SKM-1 treated with dmso at 0.1 percent for 144 hours (cell line): Measurements from ENCODE around the gene CDKAL1.
"Not testable (repeated sequence)": the region's sequence is repeated elsewhere in the genome, so short reads cannot be mapped to it uniquely, and the experiment has no call there.

Experiments used
- DNase-seq: peaks from one replicate; lab custom pipeline; 2025; ENCODE audit not compliant: unreplicated experiment; lab: John Stamatoyannopoulos, UW

The CDKAL1 gene

DNA sequence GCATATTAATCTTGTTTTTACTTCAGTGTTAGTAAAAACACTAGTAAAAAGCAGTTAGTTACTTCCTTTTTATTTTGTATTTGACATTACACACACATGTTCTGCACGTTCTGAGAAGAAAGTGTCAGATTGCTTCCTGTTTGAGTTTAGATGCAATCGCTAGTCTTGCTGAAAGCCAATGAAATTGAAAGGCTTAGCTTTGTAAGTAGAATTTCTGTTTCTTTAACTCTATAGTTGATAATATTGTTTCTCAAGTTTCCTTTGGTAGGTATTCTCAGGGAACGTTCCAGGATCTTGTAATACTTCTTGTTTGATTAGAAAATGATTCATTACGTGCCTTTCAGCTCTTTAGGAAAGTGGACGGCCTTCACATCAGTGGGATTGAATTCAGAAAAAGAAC lies 55.0 kb downstream of the CDKAL1 start:
- no peak for DNase-seq

DNA sequence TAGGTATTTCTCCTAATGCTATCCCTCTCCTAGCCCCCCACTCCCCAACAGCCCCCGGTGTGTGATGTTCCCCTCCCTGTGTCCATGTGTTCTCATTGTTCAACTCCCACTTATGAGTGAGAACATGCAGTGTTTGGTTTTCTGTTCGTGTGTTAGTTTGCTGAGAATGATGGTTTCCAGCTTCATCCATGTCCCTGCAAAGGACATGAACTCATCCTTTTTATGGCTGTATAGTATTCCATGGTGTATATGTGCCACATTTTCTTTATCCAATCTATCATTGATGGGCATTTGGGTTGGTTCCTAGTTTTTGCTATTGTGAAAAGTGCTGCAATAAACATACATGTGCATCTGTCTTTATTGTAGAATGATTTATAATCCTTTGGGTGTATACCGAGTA lies 56.2 kb downstream of the CDKAL1 start:
- DNase-seq, result not testable (repeated sequence)

DNA sequence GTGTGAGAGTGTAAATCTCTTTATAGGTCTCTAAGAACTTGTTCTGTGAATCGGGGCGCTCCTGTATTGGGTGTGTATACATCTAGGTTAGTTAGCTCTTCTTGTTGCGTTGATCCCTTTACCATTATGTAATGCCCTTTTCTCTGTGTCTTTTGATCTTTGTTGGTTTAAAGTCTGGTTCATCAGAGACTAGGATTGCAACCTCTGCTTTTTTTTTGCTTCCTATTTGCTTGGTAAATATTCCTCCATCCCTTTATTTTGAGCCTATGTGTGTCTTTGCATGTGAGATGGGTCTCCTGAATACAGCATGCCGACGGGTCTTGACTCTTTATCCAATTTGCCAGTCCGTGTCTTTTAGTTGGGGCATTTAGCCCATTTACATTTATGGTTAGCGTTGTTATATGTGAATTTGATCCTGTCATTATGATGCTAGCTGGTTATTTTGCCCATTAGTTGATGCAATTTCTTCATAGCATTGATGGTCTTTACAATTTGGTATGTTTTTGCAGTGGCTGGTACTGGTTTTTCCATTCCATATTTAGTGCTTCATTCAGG lies 60.1 kb downstream of the CDKAL1 start:
- DNase-seq, result not testable (repeated sequence)

DNA sequence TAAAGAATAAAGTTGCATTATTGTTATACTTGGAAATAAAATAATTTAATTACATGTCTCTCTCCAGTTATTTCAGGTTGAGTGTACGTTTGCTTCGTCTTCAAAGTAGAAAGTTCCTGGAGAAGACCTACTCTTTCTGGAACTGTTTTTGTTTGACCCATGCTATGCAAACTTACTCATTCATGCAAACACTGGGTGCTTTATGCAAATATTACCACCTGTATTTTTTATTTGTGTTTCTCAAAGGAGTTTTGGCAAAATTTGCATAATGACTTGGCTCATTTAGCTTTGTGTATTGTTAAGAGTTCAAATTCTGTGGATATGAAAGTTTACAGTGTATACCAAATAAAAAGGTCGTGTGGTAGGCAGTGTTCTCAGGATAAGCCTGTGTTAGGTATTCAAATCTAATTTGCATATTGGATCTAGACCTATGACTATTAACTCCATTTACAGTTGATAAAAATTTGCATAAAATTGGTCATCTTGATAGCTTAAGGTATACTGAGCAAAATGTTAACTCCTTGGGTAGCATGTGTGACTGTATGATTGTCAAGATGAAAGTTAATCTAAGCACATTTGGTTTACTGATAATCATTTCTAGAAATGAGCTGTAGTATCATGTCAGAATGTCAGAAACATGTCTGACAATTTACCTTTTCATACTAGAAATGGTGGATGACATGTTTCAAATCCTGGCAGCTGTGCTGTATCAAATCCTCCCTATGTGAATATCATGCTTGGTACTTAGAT lies 65.2 kb downstream of the CDKAL1 start:
- DNase-seq, result no peak

DNA sequence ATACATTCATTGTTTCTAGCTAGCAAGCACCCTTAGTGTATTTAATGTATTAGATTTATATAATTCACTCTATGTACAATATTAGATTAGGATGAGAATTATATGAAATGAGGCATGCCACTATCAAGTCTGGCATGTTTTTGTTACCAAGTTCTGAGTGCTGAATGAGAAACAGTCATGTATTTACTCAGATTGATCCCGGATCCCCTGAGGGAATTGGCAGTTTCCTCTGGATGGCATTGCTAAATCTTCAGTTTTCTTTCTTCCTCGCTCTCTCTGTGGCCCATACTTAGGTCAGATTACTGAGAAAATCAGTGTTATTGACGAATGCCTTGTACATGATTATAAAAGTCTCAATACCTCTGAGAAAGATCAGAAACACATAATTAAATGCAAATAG lies 66.6 kb downstream of the CDKAL1 start:
- DNase-seq, result no peak

DNA sequence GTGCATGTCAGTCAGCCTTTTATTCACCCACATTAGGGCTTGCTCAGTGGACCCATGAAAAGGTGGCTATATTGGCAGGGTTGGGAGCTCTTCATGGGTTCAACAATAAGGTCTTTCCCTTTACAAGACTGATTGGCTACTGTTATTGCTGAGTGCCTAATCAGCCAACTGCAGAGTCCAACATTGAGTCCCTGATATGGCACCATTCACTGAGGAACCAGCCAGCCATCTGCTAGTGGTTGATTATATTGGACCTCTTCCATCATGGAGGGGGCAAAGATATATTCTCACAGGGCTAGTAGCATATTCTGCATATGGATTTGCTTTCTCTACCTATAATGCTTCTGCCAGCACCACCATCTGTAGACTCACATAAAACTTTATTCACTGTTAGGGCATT lies 69.9 kb downstream of the CDKAL1 start:
- DNase-seq, result no peak

DNA sequence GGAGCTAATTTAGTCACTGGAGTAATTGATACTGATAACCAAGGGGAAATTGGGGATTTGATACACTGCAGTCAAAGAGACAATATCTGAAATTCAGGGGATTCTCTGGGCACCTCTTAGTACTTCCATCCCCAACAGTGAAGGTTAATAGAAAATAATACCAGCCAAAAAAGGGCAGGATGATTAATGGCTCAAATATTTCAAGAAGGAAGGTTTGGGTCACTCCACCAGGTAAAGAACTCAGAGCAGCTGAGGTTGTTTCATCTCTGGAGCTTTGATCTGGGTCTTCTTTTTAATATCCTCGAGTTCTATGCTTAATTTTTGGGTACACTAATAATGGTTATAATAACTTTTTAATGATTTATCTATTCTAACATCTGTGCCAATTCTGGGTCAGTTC lies 70.8 kb downstream of the CDKAL1 start:
- DNase-seq, result no peak

DNA sequence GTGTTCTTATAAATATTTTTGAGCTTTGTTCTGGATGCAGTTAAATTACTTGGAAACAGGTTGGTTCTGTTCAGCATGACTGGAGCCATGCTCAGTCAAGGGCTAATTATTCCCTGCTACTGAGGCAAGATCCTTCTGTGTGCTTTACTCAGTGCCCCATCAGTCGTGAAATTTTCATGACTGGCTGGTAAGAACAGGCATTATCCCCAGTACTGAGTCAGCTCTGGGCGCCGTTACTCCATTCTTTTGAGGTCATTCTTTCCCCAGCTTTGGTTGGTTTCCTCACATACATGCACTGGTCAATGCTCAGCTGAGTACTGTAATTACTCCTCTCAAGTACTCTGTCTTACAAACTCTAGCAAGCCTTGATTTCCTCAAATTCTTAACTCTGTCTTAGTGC lies 71.3 kb downstream of the CDKAL1 start:
- DNase-seq, result no peak

DNA sequence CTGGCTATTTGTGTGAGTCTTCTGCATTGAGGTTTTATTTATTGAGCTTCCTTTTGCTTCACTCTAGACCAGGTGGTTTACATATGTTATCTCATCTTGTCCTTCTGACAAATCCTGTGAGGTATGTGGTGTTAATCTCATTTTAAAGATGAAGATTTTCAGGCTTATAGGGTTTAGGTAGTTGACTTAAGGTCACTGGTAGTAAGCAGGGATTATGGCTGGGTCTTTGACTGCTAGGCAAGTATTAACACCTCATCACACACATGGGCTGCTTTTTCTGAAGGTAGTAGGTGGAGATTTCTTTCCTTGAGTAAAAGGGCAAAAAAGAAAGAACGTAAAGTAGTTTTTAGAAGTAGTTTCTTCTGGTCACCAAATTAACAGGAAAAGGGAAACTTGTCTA lies 72.6 kb downstream of the CDKAL1 start:
- DNase-seq, result no peak

DNA sequence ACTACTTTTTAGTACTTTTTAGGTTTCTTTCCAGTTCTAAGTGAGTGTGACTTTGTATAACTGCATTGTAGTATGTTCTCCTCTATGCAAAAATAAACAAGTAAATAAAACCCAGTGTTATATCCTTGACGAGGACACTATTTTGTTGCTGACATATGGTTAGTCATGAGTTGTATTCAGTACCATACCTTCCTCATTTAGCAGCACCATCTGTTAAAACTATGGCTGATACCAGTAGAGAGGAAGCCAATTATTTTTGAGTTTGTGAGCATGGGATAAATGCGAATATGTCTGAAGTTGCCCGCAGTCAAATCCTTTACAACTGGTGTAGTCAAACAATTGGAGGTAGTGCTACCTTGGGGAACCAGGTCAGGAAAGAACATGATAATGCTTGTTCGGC lies 74.1 kb downstream of the CDKAL1 start:
- no peak for DNase-seq

DNA sequence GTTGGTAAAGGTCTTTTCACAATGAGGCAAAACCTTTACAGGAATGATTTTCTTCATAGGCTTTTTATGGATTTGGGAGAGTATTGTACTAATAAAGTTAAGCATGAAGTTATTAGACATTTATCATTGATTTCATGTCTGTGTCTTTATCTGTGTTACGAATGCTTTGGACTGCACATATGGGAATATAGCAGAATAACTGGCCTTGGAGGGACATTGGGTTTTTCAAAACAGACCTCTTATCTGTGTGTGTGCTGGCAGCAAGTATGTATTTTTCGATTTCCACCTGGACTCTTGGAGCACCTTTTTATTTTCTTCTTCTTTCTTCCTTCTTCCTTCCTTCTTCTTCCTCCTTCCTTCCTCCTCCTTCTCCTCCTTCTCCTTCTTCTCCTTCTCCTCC lies 74.6 kb downstream of the CDKAL1 start:
- no peak for DNase-seq

DNA sequence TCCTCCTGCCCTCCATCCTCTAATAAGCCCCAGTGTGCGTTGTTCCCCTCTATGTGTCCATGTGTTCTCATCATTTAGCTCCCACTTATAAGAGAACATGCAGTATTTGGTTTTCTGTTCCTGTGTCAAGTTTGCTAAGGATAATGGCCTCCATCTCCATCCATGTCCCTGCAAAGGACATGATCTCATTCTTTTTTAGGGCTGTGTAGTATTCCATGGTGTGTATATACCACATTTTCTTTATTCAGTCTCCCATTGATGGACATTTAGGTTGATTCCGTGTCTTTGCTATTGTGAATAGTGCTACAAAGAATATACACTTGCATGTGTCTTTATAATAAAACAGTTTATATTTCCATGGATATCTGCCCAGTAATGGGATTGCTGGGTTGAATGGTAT lies 75.7 kb downstream of the CDKAL1 start:
- not testable (repeated sequence) for DNase-seq

DNA sequence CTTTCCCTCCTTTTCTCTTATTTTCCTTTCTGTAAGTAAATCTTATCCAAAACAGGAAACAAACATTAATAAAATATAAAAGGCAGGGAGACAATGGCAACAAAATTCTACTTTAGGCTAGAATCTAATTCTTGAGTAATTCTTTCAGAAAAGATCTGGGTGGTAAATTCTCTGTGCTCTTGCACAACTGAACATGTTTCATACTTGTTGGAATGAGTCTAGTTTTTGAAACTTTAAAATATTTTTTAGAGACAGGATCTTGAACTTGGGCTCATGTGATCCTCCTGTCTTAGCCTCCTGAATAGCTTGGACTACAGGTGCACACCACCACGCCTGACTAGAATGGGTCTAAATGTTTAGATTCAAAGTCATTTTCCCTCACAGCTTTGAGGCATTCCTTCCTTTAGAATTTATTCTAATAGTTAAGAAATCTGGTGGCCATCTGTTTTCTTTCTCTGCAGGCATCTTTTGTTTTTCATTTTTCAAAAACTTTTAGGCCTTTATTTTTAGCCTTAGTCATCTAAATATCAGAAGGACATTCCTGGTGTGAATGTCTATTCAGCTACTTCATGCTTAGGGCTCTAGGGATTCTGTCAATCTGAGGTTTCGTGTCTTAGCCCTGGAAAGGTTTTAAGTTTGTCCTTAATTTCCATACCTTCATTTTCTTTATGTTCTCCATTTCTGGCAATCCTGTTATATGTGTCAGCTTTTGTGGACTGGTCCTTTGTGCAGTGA lies 76.5 kb downstream of the CDKAL1 start:
- DNase-seq, result no peak

DNA sequence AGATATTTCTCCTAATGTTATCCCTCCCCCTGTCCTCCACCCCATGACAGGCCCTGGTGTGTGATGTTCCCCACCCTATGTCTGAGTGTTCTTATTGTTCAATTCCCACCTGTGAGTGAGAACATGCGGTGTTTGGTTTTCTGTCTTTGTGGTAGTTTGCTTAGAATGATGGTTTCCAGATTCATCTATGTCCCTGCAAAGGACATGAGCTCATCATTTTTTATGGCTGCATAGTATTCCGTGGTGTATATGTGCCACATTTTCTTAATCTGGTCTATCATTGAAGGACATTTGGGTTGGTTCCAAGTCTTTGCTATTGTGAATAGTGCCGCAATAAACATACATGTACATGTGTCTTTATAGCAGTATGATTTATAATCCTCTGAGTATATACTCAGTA lies 83.3 kb downstream of the CDKAL1 start:
- DNase-seq, result not testable (repeated sequence)

DNA sequence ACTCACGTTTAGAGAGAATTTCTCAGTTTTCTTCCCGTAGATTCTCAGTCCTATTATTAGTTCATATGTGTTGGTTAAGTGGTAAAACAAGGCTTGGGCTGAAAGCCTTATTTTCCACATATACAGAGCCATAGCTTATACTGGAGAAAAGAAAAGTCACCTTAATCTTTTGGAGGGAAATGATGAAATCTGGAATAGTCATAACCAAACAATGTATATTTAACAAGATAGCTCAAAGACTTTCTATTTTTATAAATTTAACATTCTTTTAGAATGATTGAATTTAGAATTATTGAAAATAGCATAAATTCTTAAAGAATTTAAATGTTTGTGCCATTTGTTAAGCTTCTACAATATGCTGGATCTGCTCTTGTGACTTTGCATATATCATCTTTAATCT lies 85.8 kb downstream of the CDKAL1 start:
- no peak for DNase-seq

DNA sequence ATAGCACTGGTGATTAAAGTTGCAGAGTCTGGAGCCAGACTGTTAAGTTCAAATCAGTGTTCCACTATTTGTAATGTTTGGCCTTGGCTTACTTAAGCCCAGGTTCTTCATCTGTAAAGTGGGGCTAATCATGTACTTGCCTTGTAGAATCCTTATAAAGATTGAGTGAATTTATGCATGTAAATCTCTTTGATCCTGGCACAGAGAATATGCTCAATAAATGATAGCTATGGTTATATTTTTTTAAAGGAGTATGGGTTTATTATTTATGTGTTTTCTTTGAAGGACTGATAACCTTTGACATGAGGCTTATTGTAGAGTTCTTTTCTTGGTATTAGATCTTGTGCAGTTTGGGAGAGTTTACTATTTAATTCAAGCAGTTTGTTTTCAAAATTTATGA lies 89.5 kb downstream of the CDKAL1 start:
- no peak for DNase-seq

DNA sequence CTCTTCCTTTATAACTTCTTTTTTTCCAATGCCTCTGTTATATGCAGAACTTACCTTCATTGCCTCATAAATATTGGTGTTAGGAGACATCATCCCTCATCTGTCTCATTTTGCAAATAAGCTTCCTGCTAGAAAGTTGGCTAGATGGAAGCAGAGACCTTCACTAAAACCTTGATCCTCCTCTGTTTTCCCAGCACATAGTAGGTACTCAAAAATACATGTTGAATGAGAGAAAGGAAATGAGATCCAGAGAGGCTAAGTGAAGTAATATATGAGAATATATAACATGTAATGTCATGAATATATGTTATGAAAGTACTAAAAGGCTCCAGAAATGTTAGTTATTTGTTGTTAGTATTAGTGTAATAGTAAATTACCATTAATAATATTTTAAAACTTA lies 91.9 kb downstream of the CDKAL1 start:
- no peak for DNase-seq

DNA sequence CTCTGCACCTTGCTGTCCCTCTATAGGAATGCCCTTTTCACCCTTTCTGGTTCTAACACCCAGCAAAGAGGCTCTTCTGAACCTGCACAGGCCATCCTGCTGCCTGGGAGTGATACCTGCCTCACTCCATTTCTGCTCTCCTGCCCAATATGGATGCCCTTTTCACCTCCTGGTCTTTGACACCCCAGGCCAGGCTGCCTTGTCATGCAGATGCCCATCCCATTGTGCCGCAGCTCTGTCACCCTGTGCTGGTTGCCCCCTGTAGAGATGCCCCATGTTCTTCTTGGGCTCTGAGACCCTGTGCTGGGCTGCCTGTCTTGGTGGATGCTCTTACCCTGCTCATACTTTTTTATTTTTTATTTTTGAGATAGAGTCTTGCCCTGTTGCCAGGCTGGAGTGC lies 95.3 kb downstream of the CDKAL1 start:
- DNase-seq, result no peak

DNA sequence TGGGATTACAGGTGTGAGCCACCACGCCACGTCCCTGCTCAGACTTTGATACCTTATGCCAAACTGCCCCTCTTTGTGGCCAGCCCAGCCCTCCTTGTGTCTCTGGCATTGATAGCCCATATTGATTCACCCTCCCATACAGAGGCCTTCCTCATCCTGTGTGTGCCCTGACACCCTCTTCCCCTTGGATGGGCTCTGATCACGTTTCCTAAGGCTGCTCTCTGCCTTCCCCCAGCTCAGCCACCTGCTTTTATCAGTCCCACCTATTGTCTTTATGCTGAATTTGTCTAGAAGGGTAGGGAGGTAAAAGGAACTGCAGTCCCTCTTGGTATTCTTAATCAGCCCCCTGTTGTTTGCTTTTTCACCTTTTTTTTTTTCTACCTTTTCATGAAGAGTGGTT lies 95.9 kb downstream of the CDKAL1 start:
- DNase-seq, result no peak

DNA sequence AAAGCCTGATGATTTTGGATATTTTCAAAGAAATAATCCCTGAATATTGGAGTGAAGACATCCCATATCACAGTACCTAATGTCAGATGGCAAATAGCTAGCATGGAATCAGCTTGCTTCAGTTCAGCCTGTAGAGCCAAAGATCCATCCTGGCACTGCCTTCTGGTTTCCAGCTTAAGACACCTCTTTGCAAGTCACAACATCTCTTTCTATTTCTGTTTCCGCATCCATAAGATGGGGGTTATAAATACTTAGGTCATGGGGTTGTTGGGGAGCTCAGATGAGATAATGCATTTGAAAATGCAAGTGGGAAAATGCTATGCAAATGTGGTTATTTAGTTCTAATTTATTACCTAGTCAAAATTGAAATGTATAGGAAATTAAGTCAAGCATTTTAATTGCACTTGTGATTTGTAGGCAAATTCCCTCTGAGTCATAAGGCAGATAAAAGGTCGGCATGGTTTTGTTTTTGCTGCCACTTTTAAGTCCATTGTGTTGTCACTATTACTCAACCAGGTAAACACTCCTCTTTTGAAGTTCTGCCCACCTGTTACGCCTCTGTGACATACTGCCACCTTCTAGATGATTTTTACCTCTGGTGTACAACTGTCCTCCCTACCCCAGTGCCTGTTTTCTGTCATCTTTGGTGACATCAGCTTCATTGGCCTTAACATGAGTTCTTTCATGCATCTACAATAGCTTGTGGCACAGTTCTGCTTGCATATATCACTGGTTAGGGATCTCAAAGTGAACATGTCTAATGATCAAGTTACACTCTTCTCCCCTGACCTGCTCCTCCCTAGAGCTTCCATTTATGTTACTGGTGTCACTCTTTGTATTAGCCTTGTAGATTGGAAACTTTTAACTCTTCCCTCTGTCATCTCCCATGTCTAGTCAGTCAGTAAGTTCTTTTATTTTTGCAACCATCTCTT lies 96.6 kb downstream of the CDKAL1 start:
- no peak for DNase-seq

DNA sequence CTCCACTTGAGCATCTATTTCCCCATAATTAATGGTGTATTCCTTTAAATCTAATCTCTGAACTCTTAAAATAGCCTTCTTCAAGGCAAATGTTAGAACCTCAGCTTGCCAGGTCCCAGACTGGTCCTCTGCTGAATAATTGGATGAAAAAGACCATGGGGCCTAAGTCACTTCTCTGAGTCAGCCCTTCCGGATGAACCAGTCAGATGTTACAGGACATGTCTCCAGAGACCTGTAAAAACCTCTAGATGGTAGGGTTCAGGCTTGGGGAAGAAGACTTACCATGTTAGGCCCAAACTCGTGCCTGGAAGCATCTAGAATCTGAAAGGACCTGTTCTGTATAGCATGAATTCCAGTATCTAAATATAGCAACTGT lies 97.3 kb downstream of the CDKAL1 start:
- DNase-seq, result no peak
